ENCODE data around the gene SERPINF2.

The SERPINF2 gene

GRCh38 chr17:1716912-1717695 is 25.6 kb upstream of the SERPINF2 start (continued):
- TF ChIP-seq ZNF114 (tag by site-specific recombination; IDR thresholded peaks at IDR 0.05) (no peak), ZNF596 (tag by site-specific recombination; IDR thresholded peaks at IDR 0.05) (no peak), ZNF133 (tag by site-specific recombination; IDR thresholded peaks at IDR 0.05) (no peak), ZBTB17 (tag by site-specific recombination; IDR thresholded peaks at IDR 0.05) (no peak), ZSCAN16 (tag by site-specific recombination; IDR thresholded peaks at IDR 0.05) (no peak), ZFP3 (tag by site-specific recombination; IDR thresholded peaks at IDR 0.05; ENCODE audit: low read depth) (no peak), ZNF76 (tag by site-specific recombination; IDR thresholded peaks at IDR 0.05; ENCODE audit: borderline replicate concordance, low read depth) (no peak), ZSCAN18 (tag by site-specific recombination; IDR thresholded peaks at IDR 0.05) (no peak), PBX3 (CRISPR knock-in tag; IDR thresholded peaks at IDR 0.05) (no peak), ZNF280C (tag by site-specific recombination; IDR thresholded peaks at IDR 0.05) (no peak), YY2 (tag by site-specific recombination; IDR thresholded peaks at IDR 0.05) (no peak), ZBTB48 (tag by site-specific recombination; IDR thresholded peaks at IDR 0.05) (no peak), ELK4 (IDR thresholded peaks at IDR 0.05; ENCODE audit: borderline replicate concordance, low read depth, low read length) (no peak), GLI4 (tag by site-specific recombination; IDR thresholded peaks at IDR 0.05) (no peak), SP2 (tag by site-specific recombination; IDR thresholded peaks at IDR 0.05) (peak; percentile 89), ZNF292 (tag by site-specific recombination; IDR thresholded peaks at IDR 0.05; ENCODE audit: borderline replicate concordance, low read depth) (no peak), WT1 (tag by site-specific recombination; IDR thresholded peaks at IDR 0.05) (no peak), ZSCAN4 (tag by site-specific recombination; IDR thresholded peaks at IDR 0.05) (0 out of 2 replicates have a peak, but pooled peaks have one; percentile 11), PATZ1 (tag by site-specific recombination; IDR thresholded peaks at IDR 0.05) (peak; percentile 71), PRDM6 (tag by site-specific recombination; IDR thresholded peaks at IDR 0.05) (no peak), ZNF830 (tag by site-specific recombination; IDR thresholded peaks at IDR 0.05; ENCODE audit: low read depth) (no peak), ZNF23 (tag by site-specific recombination; IDR thresholded peaks at IDR 0.05; ENCODE audit: borderline replicate concordance) (no peak), ZNF157 (tag by site-specific recombination; IDR thresholded peaks at IDR 0.05) (no peak), ZNF791 (tag by site-specific recombination; IDR thresholded peaks at IDR 0.05) (no peak), CTCF (tag by site-specific recombination; IDR thresholded peaks at IDR 0.05) (no peak), ZFP37 (tag by site-specific recombination; IDR thresholded peaks at IDR 0.05) (no peak), GFI1B (tag by site-specific recombination; IDR thresholded peaks at IDR 0.05) (no peak)
